Ovary (tissue), 3 donors: ENCODE results near the gene BCAR3.

ENCODE experiments used
- EP300 ChIP-seq: sonication (generic); formaldehyde crosslinking; IDR thresholded peaks from one replicate; pipeline ENCODE4 v1.6.1; 2017; ENCODE audit warnings: antibody characterized with exemption
- POLR2A ChIP-seq: fragments of 450-650 bp; IDR thresholded peaks from one replicate; pipeline ENCODE4 v1.6.1; 2017; ENCODE audit warnings: antibody characterized with exemption, mild to moderate bottlenecking, moderate library complexity
- TF ChIP-seq, protein P1 (sequence below), 3 donors: fragments of 450-650 bp in 2 of 3; fragments of 200-600 bp in 1 of 3; IDR thresholded peaks; one replicate each; pipeline versions ENCODE4 v1.5.1 to v1.8.0; 2016 to 2022; ENCODE audit warnings: antibody characterized with exemption in 3 of 3, mild to moderate bottlenecking in 1 of 3
- donor health status: DM: no; HTN: no; CAD: no.

DNA sequence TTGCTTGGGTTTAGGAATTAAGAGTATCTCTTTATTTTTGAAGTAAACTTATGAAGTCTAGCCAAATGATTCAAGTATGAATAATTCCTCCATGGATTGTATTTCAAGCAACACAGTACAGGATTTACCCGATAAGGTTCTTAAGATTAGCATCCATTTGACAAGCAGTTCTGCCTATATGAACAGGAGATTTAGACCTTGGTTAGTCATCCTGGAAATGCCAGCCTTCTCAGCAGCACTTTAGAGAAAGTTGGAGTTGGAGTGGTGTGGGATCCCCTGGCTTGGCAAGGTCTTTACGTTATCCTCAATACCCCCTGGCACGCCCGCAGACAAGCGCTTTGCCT is 1.6 kb downstream of the BCAR3 start:
- TF ChIP-seq, protein P1, sequence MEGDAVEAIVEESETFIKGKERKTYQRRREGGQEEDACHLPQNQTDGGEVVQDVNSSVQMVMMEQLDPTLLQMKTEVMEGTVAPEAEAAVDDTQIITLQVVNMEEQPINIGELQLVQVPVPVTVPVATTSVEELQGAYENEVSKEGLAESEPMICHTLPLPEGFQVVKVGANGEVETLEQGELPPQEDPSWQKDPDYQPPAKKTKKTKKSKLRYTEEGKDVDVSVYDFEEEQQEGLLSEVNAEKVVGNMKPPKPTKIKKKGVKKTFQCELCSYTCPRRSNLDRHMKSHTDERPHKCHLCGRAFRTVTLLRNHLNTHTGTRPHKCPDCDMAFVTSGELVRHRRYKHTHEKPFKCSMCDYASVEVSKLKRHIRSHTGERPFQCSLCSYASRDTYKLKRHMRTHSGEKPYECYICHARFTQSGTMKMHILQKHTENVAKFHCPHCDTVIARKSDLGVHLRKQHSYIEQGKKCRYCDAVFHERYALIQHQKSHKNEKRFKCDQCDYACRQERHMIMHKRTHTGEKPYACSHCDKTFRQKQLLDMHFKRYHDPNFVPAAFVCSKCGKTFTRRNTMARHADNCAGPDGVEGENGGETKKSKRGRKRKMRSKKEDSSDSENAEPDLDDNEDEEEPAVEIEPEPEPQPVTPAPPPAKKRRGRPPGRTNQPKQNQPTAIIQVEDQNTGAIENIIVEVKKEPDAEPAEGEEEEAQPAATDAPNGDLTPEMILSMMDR (IDR thresholded peaks at IDR 0.05): no peak
- no peak for TF ChIP-seq POLR2A
- TF ChIP-seq EP300: no peak
